Renal cortex interstitium (tissue), 11 donors: ENCODE measurements around the gene PARD3. TPM values are rescaled to one million over a fixed set of nuclear protein-coding genes. Genes with fewer than 3 reads are reported as not detected.

ENCODE experiments used
- DNase-seq, 11 donors: peaks; one replicate each; pipeline ENCODE4 v3.0.0-alpha.2; 2013; ENCODE audit warnings: low read depth in 9 of 11, low spot score in 4 of 11; ENCODE audit errors: extremely low read depth in 1 of 11
- polyA plus RNA-seq, 3 donors: library from polyadenylated mRNA; unstranded; fragments of 120-200 nt; gene quantifications; one replicate each; pipeline ENCODE4 v1.2.1, GENCODE V29; 2013; ENCODE audit not compliant: insufficient read length in 3 of 3

The PARD3 gene
- polyA plus RNA-seq, 3 donors = 68.5 to 88.7 (median 71.1) TPM

- no peak for DNase-seq
Measured at GRCh38 chr10:34589275-34589674, 225.8 kb downstream of the PARD3 start.

- no peak for DNase-seq
Measured at GRCh38 chr10:34587680-34588019, 227.4 kb downstream of the PARD3 start.

DNA sequence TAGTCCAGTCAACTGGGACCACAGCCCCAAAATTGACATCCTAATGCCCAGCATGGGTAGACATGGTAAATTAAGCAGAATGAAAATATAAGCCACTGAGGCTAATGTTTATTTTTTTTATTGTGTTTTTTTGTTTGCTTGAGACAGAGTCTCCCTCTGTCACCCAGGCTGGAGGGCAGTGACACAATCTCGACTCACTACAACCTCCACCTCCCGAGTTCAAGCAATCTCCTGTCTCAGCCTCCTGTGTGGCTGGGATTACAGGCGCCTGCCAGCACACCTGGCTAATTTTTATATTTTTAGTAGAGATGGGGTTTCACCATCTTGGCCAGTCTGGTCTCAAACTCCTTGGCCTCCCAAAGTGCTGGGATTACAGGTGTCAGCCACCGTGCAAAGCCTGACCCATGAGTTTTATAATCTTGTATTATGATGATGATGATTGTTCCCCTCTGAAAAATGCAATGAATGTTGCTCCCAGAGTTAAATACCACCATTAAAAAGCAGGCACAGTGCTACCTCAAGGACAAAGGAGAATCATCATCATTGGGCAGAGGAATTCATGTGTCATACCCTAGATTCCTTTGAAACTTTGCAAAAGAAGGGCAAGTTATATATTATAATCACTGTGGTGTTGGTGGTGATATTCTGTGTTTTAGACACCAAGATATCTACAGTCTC, 228.0 kb downstream of the PARD3 start:
- no peak for DNase-seq

GRCh38 chr10:34585422-34586112, 229.5 kb downstream of the PARD3 start:
- DNase-seq = no peak

DNA sequence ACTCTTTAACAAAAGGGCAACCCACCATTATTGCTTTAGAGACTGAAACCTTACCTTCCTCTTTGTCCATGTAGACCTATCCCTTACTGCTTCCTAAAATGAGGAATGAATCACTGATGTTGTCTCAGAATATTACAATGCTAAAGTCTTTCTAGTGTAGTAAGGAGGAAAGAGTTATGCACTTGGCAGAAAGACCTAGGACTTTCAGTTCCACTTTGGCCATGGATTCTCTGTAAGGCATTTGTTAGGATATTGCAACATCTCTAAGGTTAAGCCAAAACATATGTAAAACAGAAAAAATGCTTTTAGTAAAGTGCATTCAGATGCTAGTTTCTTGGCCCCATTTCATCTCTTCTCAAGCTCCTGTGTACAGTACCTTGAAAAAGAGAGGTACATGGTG, 230.9 kb downstream of the PARD3 start:
- no peak for DNase-seq

DNA sequence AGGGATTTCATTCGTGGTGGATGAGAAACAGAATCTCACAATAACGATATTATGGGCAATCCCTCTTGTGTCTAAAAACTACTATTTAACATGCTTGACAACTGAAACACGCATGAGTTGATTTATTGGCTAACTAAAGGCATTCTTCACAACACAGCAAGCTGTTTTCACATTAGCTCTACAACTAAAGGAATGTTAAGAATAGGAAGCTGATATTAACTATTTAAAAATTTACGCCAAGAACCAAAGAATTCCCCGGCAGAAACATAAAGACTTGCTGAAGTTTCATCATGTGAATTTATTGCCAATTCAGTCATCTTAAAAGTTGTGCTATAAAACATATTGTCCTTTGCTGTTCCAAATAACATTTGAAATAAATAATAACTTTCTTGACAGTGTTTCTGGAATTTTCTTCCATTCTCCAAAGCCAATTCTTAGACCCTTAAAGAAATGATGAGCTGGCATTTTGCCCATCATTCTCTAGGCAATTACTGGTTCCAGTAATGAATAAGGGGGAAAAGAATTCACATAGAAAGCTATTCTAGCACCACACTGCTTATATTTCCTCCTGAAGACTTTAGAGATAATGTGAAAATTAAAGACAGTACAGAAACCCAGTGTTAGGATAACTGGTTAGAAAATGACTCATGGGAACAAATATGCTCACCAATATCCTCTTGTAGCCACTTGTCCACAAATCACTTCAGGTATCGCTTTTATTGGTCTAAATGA, 233.1 kb downstream of the PARD3 start:
- DNase-seq = peak in 1 of 11 donors; percentile 33

DNA sequence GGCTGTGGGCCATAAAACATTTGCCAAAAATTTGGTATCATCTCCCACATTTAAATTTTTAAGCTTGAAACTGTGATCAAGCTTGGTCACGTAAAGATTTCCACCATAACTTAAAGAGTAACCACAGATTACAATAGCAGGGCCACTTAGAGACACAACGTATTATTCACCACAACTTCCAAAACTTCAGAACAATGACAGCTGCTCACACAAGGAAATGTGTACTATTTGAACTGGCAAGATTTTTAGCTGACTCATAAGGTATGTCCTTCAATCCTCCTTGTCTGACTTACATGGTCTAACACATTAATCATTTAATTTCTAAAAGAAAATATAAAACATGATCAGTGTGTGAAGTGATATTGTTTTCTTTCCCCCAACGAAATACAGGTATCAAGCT, 234.5 kb downstream of the PARD3 start:
- no peak for DNase-seq

GRCh38 chr10:34580214-34580613, 234.9 kb downstream of the PARD3 start:
- no peak for DNase-seq

DNA sequence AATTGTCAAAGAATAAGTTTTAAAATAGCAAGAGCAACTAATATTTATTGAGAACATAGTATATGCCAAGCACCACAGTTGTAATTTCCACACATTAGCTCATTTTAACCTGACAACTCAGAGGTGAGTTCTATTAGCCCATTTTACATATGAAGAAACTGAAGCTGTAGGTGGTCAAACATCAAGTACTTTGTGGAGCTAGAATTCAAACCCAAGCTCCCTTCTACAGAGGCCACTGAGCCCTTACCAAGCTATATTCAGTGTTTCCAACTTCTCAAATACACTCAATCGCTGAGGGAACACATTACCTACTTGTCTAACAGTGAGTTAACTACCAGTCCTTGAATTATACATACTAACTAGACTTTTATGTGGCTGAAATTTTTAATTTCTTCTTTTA, 236.6 kb downstream of the PARD3 start:
- DNase-seq = no peak

DNA sequence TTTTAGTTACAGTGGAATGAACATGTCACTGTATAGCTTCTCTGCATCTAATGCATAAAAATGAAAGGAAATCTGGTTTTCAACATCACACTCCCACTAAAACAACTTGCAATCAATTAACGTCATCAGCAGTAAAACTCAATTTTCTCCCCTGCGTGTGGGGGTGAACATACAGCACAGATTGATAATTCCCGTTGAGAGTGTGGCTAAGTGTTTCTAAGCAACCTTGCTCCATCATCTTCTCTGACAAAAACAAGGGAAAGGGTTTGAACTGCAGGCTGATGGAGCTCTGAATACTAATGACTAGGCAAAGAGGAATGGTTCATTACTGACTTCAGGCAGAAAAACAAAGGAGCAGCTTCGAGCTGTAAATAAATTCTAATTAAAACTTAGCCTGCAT, 238.3 kb downstream of the PARD3 start:
- no peak for DNase-seq

- no peak for DNase-seq
Measured at GRCh38 chr10:34575882-34576281, 239.2 kb downstream of the PARD3 start.

DNA sequence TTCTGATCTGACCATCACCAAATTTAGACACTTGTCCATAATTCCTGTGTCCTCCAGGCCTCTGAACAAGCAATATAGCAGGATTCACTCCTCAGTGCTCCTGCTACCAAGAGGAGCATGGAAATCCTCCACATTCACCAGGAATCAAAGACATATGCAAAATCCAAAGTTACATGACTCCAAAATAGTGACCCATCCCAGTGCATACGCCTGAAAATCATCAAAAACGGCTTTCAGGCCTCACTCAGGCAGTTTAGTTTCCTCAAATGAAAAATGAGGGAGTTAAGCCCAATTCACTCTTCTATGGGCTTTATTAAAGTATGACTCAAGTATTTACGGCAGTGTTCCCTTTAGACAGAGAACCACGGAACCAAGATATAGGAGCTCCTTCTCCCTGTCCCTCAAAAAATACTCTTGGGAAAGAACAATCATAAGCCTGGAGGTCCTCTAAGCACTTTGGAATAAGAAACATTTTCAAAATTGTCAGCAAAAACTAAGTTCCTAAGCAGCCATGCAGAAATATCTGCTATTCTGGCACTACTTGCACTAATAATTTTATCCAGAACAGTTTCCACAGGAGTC, 240.7 kb downstream of the PARD3 start:
- no peak for DNase-seq

DNA sequence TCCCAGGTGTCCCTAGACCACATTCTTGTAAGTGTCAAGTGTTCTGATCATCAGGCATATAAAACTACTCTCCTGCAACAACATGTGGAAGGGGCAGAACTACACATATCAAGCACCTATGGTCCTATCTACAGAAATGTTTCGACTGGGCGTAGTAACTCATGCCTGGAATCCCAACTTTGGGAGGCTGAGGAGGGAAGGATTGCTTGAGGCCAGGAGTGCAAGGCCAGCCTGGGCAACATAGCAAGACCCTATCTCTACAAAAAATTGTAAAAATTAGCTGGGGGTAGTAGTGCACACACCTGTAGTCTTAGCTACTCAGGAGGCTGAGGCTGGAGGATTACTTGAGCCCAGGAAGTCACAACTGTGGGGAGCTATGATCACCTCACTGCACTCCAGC, 244.2 kb downstream of the PARD3 start:
- DNase-seq = no peak

GRCh38 chr10:34567659-34568253, 247.3 kb downstream of the PARD3 start:
- DNase-seq = no peak

DNA sequence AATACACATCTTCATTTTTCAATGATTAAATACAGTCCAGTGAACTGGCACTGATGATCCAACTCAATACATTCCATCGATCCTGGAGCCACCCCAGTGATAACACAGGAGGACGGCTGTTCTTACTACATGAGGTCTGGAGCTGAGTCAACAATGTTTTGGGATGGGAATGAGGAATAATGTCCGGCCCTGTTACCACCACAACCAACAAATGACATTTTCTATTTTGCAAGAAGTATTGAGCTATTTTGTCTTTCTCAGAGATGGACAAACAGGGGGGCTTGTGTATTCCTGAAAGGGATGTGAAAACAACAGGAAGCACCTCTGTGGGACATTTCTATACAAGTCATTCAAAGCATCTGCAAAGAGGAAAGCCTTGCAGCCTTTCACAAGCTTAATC, 249.2 kb downstream of the PARD3 start:
- no peak for DNase-seq

- DNase-seq = no peak
Measured at GRCh38 chr10:34558093-34558583, 257.0 kb downstream of the PARD3 start.

DNA sequence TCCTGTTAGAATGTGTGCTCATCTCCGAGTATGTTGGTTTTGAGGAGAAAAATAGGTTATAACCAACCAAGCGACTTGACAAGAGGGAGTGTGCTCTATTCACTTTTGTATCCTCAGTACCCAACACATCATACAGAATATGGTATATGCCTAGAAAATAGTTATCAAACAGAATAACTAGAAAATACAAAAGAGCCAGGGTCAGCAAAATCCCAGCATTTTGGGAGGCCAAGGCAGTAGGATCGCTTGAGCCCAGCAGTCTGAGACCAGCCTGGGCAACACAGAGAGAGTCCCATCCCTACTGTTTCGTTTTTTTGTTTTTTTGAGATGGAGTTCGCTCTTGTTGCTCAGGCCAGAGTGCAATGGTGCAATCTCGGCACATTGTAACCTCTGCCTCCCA, 257.9 kb downstream of the PARD3 start:
- DNase-seq = no peak

GRCh38 chr10:34555653-34556052, 259.4 kb downstream of the PARD3 start:
- no peak for DNase-seq

GRCh38 chr10:34553747-34554146, 261.3 kb downstream of the PARD3 start:
- DNase-seq = no peak

GRCh38 chr10:34551295-34551694, 263.8 kb downstream of the PARD3 start:
- DNase-seq = no peak
